ENCODE results near the gene ABCG5.

ABCG5 gene

GRCh38 chr2:43824951-43825493 is 13.6 kb downstream of the ABCG5 start:
- ChIA-PET POLR2A (no interaction called here), CTCF (no interaction called here)
- H3K27ac ChIP-seq (ENCODE audit: extremely low read depth, low read depth, low read length), result no peak overlapping the region
- H3K36me3 ChIP-seq (ENCODE audit: control insufficient read depth in 2 of 2, insufficient read depth in 1 of 2, low read length in 2 of 2), result no peaks in the 10 kb centered on the region
- TF ChIP-seq ZNF837 (tag by site-specific recombination; IDR thresholded peaks at IDR 0.05), result no peak
- no peak for TF ChIP-seq ZNF37A (tag by site-specific recombination; IDR thresholded peaks at IDR 0.05)
- no peak for TF ChIP-seq ZBTB1 (tag by site-specific recombination; IDR thresholded peaks at IDR 0.05)
- no peak for TF ChIP-seq ZNF600 (tag by site-specific recombination; IDR thresholded peaks at IDR 0.05)
- no peak for TF ChIP-seq KLF8 (tag by site-specific recombination; IDR thresholded peaks at IDR 0.05)
- TF ChIP-seq ZSCAN4 (tag by site-specific recombination; IDR thresholded peaks at IDR 0.05), result no peak
- TF ChIP-seq ZNF585B (tag by site-specific recombination; IDR thresholded peaks at IDR 0.05), result no peak
- TF ChIP-seq ZNF133 (tag by site-specific recombination; IDR thresholded peaks at IDR 0.05), result no peak
- no peak for TF ChIP-seq ZNF184 (tag by site-specific recombination; IDR thresholded peaks at IDR 0.05)
- TF ChIP-seq ZNF398 (tag by site-specific recombination; IDR thresholded peaks at IDR 0.05), result no peak
- no peak for TF ChIP-seq ZNF174 (tag by site-specific recombination; IDR thresholded peaks at IDR 0.05)
- TF ChIP-seq ZNF350 (tag by site-specific recombination; IDR thresholded peaks at IDR 0.05), result no peak
- no peak for TF ChIP-seq ZFP41 (tag by site-specific recombination; IDR thresholded peaks at IDR 0.05; ENCODE audit: borderline replicate concordance)
- no peak for TF ChIP-seq RBAK (tag by site-specific recombination; IDR thresholded peaks at IDR 0.05)
- TF ChIP-seq ZNF202 (tag by site-specific recombination; IDR thresholded peaks at IDR 0.05; ENCODE audit: borderline replicate concordance), result no peak
- no peak overlapping the region for H3K4me3 ChIP-seq (ENCODE audit: low read depth, low read length)
- H3K4me1 ChIP-seq (ENCODE audit: control insufficient read depth, insufficient read depth, low read length), result no peaks in the 10 kb centered on the region
- no peaks in the 10 kb centered on the region for H3K9me3 ChIP-seq (ENCODE audit: control insufficient read depth, insufficient read depth, low read depth, low read length)

GRCh38 chr2:43824512-43824911 is 14.1 kb downstream of the ABCG5 start:
- no peaks in the 10 kb centered on the region for H3K4me1 ChIP-seq (ENCODE audit: control insufficient read depth, insufficient read depth, low read length)
- no peaks in the 10 kb centered on the region for H3K36me3 ChIP-seq (ENCODE audit: control insufficient read depth in 2 of 2, insufficient read depth in 1 of 2, low read length in 2 of 2)
- no peak overlapping the region for H3K27ac ChIP-seq (ENCODE audit: extremely low read depth, low read depth, low read length)
- POLR2A ChIA-PET, result no interaction called here
- TF ChIP-seq ZNF248 (tag by site-specific recombination; IDR thresholded peaks at IDR 0.05), result no peak
- TF ChIP-seq KLF16 (tag by site-specific recombination; IDR thresholded peaks at IDR 0.05), result no peak
- no peak for TF ChIP-seq KLF10 (tag by site-specific recombination; IDR thresholded peaks at IDR 0.05)
- TF ChIP-seq ZNF292 (tag by site-specific recombination; IDR thresholded peaks at IDR 0.05; ENCODE audit: borderline replicate concordance, low read depth), result no peak
- no peak for TF ChIP-seq ZNF629 (tag by site-specific recombination; IDR thresholded peaks at IDR 0.05)
- no peak for TF ChIP-seq ZNF175 (tag by site-specific recombination; IDR thresholded peaks at IDR 0.05)
- no peak for TF ChIP-seq ZNF140 (tag by site-specific recombination; IDR thresholded peaks at IDR 0.05)
- no peak for TF ChIP-seq PRDM4 (tag by site-specific recombination; IDR thresholded peaks at IDR 0.05)
- TF ChIP-seq ZNF350 (tag by site-specific recombination; IDR thresholded peaks at IDR 0.05), result no peak
- TF ChIP-seq ZNF596 (tag by site-specific recombination; IDR thresholded peaks at IDR 0.05), result no peak
- TF ChIP-seq PRDM10 (tag by site-specific recombination; IDR thresholded peaks at IDR 0.05), result no peak
- no peak for TF ChIP-seq FEZF1 (tag by site-specific recombination; IDR thresholded peaks at IDR 0.05)
- TF ChIP-seq HOXA7 (CRISPR knock-in tag; IDR thresholded peaks at IDR 0.05; ENCODE audit: borderline replicate concordance), result no peak
- TF ChIP-seq ZNF621 (tag by site-specific recombination; IDR thresholded peaks at IDR 0.05), result no peak
- CTCF ChIA-PET, result no interaction called here
- no peaks in the 10 kb centered on the region for H3K9me3 ChIP-seq (ENCODE audit: control insufficient read depth, insufficient read depth, low read depth, low read length)
- no peak overlapping the region for H3K4me3 ChIP-seq (ENCODE audit: low read depth, low read length)
